Measurements from ENCODE around the gene EDEM3. TPM values are rescaled to one million over a fixed set of nuclear protein-coding genes. Genes with fewer than 3 reads are reported as not detected.

Gene EDEM3
- total RNA-seq, 1 donor from 2014 or later = 35.0 TPM

Other genes with a start within 250 kb of the EDEM3 start
- 2.4 and 4.1 TPM in 2 replicates for gene NIBAN1, start 219.7 kb upstream of the EDEM3 start, total RNA-seq